Right lobe of liver (tissue), 6 donors: ENCODE results near the gene MTG1. TPM values are rescaled to one million over a fixed set of nuclear protein-coding genes. Genes with fewer than 3 reads are reported as not detected.

Experiments used
- ATAC-seq, 4 donors: fragments of 200-7000 bp; cut with Tn5 transposase; one replicate each; pipeline ENCODE4 v1.9.1; 2020; ENCODE audit warnings: mild to moderate bottlenecking in 4 of 4, moderate library complexity in 4 of 4
- DNase-seq, 3 donors: peaks; one replicate each; pipeline ENCODE4 v3.0.0-alpha.2; 2020
- H3K27ac ChIP-seq, 3 donors: fragments of 200-600 bp; one replicate each; pipeline ENCODE4 v1.8.0; 2022
- H3K27me3 ChIP-seq, 2 donors: fragments of 200-600 bp; one replicate each; pipeline ENCODE4 v1.8.0; 2022
- H3K36me3 ChIP-seq, 4 donors: fragments of 200-600 bp; sonication (generic) in 1 of 4; one replicate each; pipeline versions ENCODE4 v1.5.1 to v1.8.0; 2017 to 2022; ENCODE audit warnings: control low read depth in 1 of 4
- H3K4me1 ChIP-seq, 4 donors: fragments of 200-600 bp; sonication (generic) in 1 of 4; one replicate each; pipeline versions ENCODE4 v1.5.1 to v1.8.0; 2017 to 2022; ENCODE audit warnings: control low read depth in 1 of 4
- H3K4me3 ChIP-seq, 3 donors: fragments of 200-600 bp; one replicate each; pipeline ENCODE4 v1.8.0; 2022
- H3K9me3 ChIP-seq, 4 donors: fragments of 200-600 bp; sonication (generic) in 1 of 4; one replicate each; pipeline versions ENCODE4 v1.5.1 to v1.8.0; 2017 to 2022; ENCODE audit warnings: control low read depth in 1 of 4
- CTCF ChIP-seq, 4 donors: fragments of 200-600 bp in 3 of 4; fragments of 450-650 bp in 1 of 4; IDR thresholded peaks; one replicate each; pipeline versions ENCODE4 v1.5.1 to v1.8.0; 2016 to 2022; ENCODE audit warnings: antibody characterized with exemption in 4 of 4, mild to moderate bottlenecking in 2 of 4
- POLR2A ChIP-seq: fragments of 450-650 bp; IDR thresholded peaks from one replicate; pipeline ENCODE4 v1.6.1; 2017; ENCODE audit warnings: antibody characterized with exemption, mild to moderate bottlenecking
- WGBS: methylation state at CpG from one replicate; pipeline ENCODE4 v1.1.6; 2018; ENCODE audit warnings: low coverage, low lambda C conversion rate; ENCODE audit not compliant: insufficient coverage; ENCODE audit errors: missing lambda C conversion rate; 5-methylcytosine and 5-hydroxymethylcytosine counted together
- intact Hi-C, 2 donors: fragments of 100-400 bp; cut with DNase I; formaldehyde crosslinking; loops; one replicate each; pipeline versions ENCODE4 v1.11.2 to v1.14.1; 2022
- total RNA-seq, 6 experiments: library from RNA; depleted of rRNA in 2 of 6; stranded (reverse); fragments of >200 nt in 2 of 6; fragmentation: NEBNext Ultra II Directional in 3 of 6; extraction: Animal tissue kit (Norgen Biotek cat#: 25700) in 3 of 6; gene quantifications; one replicate each; pipeline versions ENCODE4 v1.1.0 to v1.2.4, GENCODE V29; 2016 to 2023
- donor health status: DM: no; HTN: yes; CAD: no.
- donor health status: DM: no; HTN: no; CAD: no.
- donor health status: DM: no; HTN: no; CAD: no.
- donor health status: DM: no; HTN: yes; CAD: no.
- donor health status: DM: no; HTN: yes; CAD: no.

The MTG1 gene
- total RNA-seq, 6 experiments from 2014 or later: 25.1 to 45.7 (median 34.5) TPM

GRCh38 chr10:133394801-133395221 lies 854 bp downstream of the MTG1 start:
- ATAC-seq: no peak

GRCh38 chr10:133396035-133396624 lies 2.2 kb downstream of the MTG1 start:
- no peaks in the 10 kb centered on the region for H3K9me3 ChIP-seq
- H3K4me3 ChIP-seq: no peak overlapping the region
- DNase-seq: peak in 2 of 3 donors; percentile 13 to 36
- peaks cover 0 to 23% (median 7%) of the 10 kb centered on the region in 4 donors for H3K36me3 ChIP-seq
- no peak for ATAC-seq
- TF ChIP-seq CTCF (IDR thresholded peaks at IDR 0.05): no peak
- TF ChIP-seq POLR2A: no peak
- no peaks in the 10 kb centered on the region for H3K27me3 ChIP-seq
- H3K4me1 ChIP-seq: peaks cover 0 to 14% (median 4%) of the 10 kb centered on the region in 4 donors
- intact Hi-C loops: no loop called here
- 92% methylated on average over 17 of the region's 19 CpGs for WGBS
- no peak overlapping the region for H3K27ac ChIP-seq

More at GRCh38 chr10:133394801-133395221, 854 bp downstream of the MTG1 start:
- Histone ChIP-seq H3K27me3 (no peaks in the 10 kb centered on the region), H3K27ac (peak overlapping the region; percentile 59 to 70 (median 67)), H3K9me3 (no peaks in the 10 kb centered on the region), H3K4me3 (peak overlapping the region; percentile 87 to 95 (median 88)), H3K36me3 (peaks cover 0 to 22% (median 7%) of the 10 kb centered on the region in 4 donors), H3K4me1 (peaks cover 0 to 14% (median 4%) of the 10 kb centered on the region in 4 donors)
- 19% methylated on average over 9 of the region's 21 CpGs for WGBS
- intact Hi-C loops: no loop called here
- TF ChIP-seq POLR2A: no peak
- TF ChIP-seq CTCF (IDR thresholded peaks at IDR 0.05): no peak
- DNase-seq: peak in 2 of 3 donors; percentile 26 to 31

- H3K36me3 ChIP-seq: peaks cover 0 to 34% (median 11%) of the 10 kb centered on the region in 4 donors
Observed at GRCh38 chr10:133397938-133398337, 4.0 kb downstream of the MTG1 start.

GRCh38 chr10:133399123-133399601 lies 5.2 kb downstream of the MTG1 start:
- Histone ChIP-seq H3K4me3 (no peak overlapping the region), H3K27me3 (no peaks in the 10 kb centered on the region), H3K27ac (no peak overlapping the region), H3K4me1 (peaks cover 0 to 9% (median 4%) of the 10 kb centered on the region in 4 donors), H3K36me3 (peaks cover 0 to 37% (median 11%) of the 10 kb centered on the region in 4 donors), H3K9me3 (no peaks in the 10 kb centered on the region)
- DNase-seq: peak in 2 of 3 donors; percentile 18 to 40
- no peak for TF ChIP-seq POLR2A
- no peak for ATAC-seq
- intact Hi-C loops: no loop called here
- WGBS: no CpG with 5 or more reads among the region's 19 CpGs

More at GRCh38 chr10:133397938-133398337, 4.0 kb downstream of the MTG1 start:
- Histone ChIP-seq H3K4me1 (peaks cover 0 to 14% (median 4%) of the 10 kb centered on the region in 4 donors), H3K27me3 (no peaks in the 10 kb centered on the region), H3K9me3 (no peaks in the 10 kb centered on the region), H3K4me3 (no peak overlapping the region), H3K27ac (no peak overlapping the region)
- TF ChIP-seq POLR2A: no peak
- TF ChIP-seq CTCF (IDR thresholded peaks at IDR 0.05): no peak
- DNase-seq: peak in 1 of 3 donors; percentile 21
- intact Hi-C loops: no loop called here
- WGBS: 92% methylated on average over 7 of the region's 7 CpGs
- no peak for ATAC-seq
